ENCODE measurements around the gene KLHL40.

Gene KLHL40

GRCh38 chr3:42733501-42734262 lies 48.3 kb downstream of the KLHL40 start:
- Histone ChIP-seq H3K27ac (no peak overlapping the region), H3K4me3 (no peak overlapping the region)
- no peak for TF ChIP-seq CTCF (IDR thresholded peaks at IDR 0.05)
- DNase-seq (ENCODE audit: low spot score): peak; percentile 41

DNA sequence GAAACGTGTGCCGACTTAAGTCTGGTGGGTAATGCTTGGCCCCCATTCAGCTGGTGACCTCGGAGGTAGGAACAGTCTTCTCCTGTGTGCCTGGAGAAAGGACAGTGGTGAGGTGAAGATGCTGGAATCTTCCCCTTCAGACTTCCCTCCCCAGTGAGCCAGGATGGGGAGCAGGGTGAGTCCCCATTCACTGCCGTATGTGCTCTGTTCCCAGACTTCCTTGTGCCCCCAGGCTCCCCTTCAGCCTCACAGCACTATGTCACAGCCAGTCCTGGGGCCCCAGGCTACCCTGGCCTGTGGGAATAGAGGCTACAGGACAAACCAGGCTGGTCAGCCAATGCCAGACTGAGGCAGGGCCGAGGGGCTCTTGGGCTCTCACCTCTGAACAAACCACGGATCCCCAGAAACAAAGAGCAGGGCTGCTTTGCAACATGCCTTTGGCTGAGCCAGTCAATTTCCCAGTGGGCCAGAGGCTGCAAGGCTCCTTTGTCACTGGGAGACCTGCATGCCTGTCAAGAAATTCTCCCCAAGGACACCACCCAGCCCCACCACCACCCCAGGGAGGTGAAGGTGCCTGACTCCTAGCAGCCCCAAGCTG lies 49.0 kb downstream of the KLHL40 start:
- no peak overlapping the region for H3K27ac ChIP-seq
- TF ChIP-seq CTCF (IDR thresholded peaks at IDR 0.05): no peak
- no peak overlapping the region for H3K4me3 ChIP-seq
- DNase-seq (ENCODE audit: low spot score): peak; percentile 57

GRCh38 chr3:42735019-42735418 lies 49.7 kb downstream of the KLHL40 start:
- no peak overlapping the region for H3K4me3 ChIP-seq
- TF ChIP-seq CTCF (IDR thresholded peaks at IDR 0.05): no peak
- H3K27ac ChIP-seq: no peak overlapping the region
- no peak for DNase-seq (ENCODE audit: low spot score)

- H3K27ac ChIP-seq: no peak overlapping the region
- DNase-seq (ENCODE audit: low spot score): no peak
- no peak overlapping the region for H3K4me3 ChIP-seq
- TF ChIP-seq CTCF (IDR thresholded peaks at IDR 0.05): no peak
Observed at GRCh38 chr3:42735615-42736014, 50.3 kb downstream of the KLHL40 start.

DNA sequence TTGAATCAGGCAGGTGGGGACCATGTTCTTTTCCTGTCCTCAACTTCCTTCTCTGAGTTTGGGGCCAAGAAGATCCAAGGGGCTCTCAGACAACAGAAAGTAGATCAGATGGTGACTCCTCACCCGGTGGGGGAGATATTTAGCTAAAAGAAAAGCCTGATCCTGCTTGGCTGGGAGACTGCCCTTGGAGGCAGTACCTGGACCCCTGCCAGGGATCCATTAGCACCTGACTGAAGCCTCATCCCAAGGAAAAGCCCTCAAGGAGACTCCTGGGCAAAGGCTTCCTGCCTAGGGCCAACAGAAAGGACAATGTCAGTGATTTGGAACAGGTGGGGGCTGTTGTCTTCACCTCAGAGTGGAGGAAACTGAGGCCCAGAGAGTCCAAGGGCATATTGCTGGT lies 50.7 kb downstream of the KLHL40 start:
- DNase-seq (ENCODE audit: low spot score): no peak
- H3K27ac ChIP-seq: no peak overlapping the region
- H3K4me3 ChIP-seq: no peak overlapping the region
- no peak for TF ChIP-seq CTCF (IDR thresholded peaks at IDR 0.05)

DNA sequence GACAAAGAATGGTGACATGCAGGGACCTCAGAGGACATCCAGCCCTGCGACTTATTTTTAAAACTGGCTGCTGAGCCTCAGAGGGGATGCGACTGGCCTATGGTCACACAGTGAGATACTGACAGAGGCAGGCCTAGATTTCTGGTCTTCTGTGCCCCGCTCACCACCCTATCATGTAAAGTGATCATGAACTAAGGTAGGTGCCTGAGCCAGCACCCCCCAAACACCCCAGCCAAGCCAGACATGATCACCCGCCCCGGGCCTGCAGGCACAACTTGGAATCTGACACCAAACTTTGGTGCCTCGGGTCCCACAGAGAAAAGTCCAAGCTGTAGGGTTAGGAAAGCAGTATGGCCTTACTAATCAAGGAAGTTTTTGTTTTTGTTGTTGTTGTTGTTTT lies 51.2 kb downstream of the KLHL40 start:
- no peak for DNase-seq (ENCODE audit: low spot score)
- TF ChIP-seq CTCF (IDR thresholded peaks at IDR 0.05): no peak
- H3K4me3 ChIP-seq: no peak overlapping the region
- no peak overlapping the region for H3K27ac ChIP-seq
